ENCODE measurements around the gene USP20. TPM values are rescaled to one million over a fixed set of nuclear protein-coding genes. Genes with fewer than 3 reads are reported as not detected.

USP20 gene
- total RNA-seq, 1 experiment from 2014 or later, result 9.1 TPM

DNA sequence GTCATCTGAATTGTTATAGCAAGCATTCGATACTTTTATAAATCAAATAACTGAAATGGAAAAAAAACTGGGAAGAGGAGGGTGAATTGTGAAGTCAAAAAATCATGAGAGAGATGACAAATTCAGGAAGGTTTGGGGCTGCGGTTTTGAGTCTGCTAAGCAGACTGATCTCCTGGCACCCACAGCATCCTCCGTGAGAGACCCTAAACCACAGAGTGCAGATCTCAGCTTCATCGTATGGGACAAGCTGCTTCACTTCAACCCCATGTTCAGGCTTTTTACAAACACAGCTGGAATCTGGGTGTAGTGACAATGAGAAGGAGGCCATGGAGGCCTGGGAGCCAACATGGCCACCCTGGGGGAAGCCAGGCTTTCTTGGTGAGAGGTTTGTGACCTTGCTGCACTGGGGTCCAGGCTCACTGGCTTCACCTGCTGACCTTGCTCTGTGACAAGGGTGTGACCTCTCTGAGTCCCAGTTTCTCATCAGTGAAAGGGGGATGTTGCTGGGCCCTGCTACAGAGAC lies 19.4 kb downstream of the USP20 start:
- DNase-seq (ENCODE audit: low read depth), result no peak

DNA sequence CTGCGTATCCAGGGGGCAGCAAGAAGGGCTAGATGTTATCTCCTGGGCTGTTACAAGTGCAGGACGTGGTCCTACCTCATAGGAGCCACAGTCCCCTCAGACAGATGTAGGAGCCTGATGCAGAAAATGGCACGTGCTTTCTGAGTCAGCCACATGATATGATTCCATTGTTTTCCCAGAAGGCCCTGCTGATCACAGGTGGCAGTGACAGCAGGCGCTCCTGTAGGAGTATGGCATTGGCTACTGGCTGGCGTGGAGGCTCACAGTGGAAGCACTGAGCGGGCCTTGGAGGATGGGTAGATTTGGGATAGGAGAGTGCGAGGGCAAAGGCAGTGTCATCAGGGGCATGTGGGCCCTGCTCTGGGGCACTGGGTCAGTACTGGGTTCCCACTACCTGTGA lies 21.9 kb downstream of the USP20 start:
- no peak for DNase-seq (ENCODE audit: low read depth)

DNA sequence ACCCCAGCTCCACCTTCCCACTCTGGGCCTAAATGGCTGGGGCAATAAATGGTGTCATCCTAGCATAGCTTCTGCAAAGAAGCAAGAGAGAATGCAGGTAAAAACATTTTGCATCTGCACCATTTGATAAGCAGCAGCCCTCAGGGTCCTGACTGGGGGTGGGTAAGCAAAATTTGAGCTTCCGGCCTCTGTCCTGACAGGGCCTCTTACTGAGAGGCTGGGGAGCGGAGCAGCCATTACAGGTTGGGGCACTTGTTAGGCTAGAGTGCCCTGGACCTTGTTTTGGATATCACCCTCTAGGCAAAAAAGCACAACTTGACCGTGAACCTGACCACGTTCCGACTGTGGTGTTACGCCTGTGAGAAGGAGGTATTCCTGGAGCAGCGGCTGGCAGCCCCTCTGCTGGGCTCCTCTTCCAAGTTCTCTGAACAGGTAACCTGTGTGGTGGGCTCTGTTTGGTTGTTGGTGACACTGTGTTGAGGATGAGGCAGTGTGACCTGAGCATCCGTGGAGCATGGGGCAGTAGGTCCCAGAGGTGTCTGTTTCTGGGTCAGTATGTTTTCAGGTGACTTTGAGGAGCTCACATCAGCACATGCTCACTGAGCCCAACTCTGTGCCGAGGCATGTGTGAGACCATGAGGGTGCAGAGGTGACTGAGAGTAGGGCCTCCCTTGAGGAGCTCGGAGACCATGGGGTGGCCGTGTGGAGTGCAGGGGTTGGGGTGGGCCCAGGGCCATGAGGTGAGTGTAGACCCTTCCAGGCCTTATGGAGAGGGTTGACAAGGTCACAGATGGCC lies 23.1 kb downstream of the USP20 start:
- no peak for DNase-seq (ENCODE audit: low read depth)

DNA sequence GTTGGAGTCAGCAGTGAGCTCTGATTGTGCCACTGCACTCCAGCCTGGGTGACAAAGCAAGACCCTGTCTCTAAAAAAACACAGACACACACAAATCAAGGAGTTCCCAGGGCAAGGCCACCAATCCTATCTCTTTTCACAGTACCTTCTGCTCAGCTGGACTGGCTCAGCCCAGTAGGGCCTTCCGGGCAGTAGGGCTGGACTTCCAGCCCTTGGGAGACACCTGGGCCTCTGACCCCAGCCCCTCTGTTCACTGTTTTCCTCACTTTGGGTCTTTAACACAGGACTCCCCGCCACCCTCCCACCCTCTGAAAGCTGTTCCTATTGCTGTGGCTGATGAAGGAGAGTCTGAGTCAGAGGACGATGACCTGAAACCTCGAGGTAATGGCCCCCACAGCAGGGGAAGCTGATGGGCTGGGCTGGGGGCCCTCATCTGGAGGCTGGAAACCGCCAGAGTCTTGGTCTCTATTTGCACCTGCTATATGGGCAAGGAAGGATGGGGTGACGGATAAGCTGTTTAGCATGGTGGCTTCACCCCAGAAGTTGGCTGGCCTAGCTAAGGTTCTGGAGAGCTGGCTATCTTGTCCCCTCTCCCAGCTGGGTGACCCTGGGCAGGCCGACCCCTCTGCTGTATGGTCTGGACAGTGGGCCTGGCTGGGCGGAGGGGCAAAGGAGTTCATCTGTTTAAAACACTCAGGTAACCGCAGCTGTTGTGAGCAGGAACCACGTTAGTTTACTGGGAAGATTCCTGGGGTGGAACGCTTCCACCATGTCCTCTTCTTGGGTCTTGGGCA lies 25.6 kb downstream of the USP20 start:
- no peak for DNase-seq (ENCODE audit: low read depth)

DNA sequence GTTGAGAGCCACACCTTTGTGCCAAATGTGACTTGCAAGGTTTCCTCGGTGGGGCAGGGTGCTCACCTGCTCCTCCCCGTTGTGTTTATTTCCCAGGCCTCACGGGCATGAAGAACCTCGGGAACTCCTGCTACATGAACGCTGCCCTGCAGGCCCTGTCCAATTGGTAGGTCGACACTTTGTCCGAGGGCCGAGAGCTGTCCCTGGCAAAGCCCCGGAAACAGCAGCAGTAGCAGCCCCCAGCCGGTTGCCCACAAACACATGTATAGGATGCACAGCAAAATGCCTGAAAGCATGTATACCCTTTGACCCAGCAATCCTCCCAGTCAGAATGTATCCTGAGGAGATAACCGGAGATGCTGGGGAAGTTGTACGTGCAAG lies 26.2 kb downstream of the USP20 start:
- no peak for DNase-seq (ENCODE audit: low read depth)

DNA sequence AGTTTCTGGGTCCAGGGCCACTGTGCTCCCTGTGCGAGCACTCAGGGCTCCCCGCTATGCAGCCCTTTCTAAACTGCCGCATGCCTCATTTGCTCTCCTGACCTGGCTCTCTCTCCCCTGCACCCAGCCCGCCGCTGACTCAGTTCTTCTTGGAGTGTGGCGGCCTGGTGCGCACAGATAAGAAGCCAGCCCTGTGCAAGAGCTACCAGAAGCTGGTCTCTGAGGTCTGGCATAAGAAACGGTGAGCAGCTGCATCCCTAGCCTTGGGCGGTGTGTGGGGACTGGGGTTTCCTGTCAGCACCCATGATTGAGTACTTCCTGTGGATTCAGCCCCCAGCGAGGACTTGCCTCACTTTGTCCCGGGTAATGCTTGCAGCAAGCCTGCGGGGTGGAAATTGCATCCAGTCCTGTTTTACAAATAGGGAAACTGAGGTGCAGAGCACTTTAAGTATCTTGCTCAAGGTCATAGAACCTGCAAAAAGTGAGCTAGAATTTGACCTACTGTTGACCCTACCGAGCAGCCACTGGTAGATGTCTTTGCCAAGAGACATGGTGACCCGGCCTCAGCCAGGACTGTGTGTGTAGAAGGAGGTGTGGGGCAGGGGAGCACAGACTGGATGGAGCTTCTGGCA lies 27.9 kb downstream of the USP20 start:
- DNase-seq (ENCODE audit: low read depth), result peak; percentile 98

DNA sequence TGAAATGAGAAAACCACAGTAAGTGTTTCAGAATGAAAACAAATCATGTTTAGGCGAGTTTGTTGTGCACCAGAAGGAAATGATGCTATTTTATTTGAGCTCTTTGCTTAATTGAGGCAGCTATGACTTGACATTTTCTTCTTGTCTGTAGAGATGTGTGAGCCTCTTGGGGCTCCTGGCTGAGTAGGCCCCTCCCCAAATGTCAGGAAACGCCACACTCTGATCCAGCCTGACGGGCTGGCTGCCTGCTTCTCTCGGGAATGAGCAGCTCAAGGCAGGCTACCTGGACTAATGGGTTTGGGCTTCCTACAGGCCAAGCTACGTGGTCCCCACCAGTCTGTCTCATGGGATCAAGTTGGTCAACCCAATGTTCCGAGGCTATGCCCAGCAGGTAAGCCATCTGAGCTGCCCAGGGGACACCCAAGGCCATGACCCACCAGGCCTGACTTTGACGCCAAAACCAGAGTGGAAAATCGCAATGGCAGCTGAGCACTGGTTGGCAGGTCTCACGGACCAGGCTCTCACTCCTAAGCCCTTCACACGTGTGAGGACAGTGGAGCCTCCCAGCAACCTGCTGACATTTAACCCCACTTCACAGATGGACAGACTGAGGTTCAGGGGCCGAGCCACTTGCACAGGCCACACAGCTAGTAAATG lies 29.9 kb downstream of the USP20 start:
- DNase-seq (ENCODE audit: low read depth), result no peak

DNA sequence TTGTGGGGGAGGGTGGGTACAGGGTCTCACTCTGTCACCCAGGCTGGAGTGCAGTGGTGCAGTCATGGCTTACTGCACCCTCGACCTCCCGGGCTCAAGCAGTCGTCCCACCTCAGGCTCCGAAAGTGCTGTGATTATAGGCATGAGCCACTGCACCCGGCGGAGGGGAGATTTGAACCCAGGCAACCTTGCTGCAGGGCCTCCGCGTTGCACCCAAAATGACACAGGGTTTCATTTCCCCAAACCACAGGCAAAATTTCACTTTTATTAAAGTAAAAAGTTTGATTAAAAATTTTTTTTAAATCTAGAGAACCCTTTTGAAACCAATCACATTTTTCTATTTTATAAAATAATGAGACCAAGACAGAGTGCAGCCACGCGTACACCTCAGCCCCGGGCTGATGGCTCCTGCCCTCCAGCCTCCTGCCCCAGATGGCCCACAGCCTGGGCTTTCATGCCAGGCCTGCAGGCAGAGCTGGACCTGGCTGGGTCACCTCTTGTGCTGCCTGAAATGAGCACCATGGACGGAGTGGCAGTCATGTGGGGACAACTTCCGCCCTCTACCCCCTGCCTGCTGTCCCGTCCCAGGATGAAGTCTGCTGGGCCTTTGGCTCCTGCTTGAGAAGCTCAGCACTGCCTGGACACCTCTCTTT lies 30.5 kb downstream of the USP20 start:
- no peak for DNase-seq (ENCODE audit: low read depth)

DNA sequence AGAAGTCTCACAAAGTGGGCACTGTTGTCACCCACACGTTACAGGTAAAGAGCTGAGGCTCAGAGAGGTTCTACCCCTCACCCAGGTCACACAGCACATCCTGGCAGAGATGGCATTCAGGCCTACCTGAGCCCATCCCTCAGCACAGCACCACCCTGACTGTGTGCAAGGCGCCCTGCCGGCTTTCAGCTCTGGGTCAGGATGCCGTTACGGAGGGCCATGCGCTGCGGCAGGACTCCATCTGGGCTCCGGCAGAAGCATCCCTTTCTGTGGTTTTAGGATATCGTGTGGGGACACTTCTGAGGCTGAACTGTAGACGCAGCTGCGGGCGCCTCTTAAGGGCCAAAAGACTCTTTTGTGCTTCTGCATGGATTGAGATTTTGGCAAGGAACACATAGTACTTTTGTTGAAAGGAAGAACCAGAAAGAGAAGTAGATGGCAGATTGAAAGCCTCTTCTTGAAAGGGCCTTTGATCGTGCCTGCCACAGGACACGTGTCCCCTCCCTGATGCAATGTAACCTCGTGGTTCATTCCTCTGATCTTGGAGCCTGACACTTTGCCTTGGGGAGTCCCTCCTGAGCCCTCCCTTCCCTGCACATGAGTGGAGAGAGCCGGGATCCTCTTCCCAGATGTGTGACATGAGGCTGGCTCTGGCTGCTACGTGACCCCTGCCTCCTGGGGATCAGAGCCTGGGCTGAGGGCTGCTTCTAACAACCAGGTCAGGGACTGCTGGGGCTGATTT lies 31.3 kb downstream of the USP20 start:
- no peak for DNase-seq (ENCODE audit: low read depth)

DNA sequence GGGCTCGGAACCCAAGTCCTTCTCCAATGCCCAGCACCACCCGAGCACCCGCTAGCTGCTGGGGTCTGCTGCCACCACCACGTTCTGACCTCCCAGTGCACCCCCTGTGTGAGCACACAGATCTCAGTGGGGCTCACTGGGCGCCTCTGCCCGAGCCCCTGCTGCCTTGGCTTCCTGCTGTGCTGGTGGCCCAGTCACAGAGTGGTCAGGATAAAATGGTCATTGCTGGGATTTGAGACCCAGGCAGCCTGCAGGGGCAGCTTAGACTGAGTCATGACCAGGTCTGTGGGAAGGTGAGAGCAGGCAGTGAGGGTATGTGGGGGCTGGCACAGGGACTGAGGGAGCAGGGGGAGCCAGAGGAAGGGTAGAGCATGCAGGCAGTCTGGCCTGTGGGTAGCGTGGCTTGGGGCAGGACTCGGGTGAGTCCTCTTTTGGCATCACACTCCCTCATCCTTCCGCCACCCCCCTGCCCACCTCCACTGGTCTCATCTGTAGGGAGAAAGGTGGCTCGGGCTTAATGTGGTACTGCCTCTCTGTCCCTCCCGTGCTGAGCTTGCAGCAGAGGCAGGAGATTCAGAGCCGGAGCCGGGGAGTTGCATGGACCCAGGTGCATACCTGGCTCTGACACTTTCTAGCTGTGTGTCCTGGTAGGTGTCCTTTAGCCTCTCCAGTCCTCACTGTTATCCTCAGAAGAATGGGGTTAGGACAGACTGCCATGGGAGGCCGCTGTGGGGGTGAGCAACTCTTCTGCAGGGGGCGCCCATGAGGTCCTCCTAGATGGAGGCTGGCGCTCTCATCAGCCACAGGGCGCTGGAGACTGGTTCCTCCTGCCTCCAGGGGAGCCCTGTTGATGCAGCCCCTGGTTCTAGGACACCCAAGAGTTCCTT lies 32.1 kb downstream of the USP20 start:
- no peak for DNase-seq (ENCODE audit: low read depth)

DNA sequence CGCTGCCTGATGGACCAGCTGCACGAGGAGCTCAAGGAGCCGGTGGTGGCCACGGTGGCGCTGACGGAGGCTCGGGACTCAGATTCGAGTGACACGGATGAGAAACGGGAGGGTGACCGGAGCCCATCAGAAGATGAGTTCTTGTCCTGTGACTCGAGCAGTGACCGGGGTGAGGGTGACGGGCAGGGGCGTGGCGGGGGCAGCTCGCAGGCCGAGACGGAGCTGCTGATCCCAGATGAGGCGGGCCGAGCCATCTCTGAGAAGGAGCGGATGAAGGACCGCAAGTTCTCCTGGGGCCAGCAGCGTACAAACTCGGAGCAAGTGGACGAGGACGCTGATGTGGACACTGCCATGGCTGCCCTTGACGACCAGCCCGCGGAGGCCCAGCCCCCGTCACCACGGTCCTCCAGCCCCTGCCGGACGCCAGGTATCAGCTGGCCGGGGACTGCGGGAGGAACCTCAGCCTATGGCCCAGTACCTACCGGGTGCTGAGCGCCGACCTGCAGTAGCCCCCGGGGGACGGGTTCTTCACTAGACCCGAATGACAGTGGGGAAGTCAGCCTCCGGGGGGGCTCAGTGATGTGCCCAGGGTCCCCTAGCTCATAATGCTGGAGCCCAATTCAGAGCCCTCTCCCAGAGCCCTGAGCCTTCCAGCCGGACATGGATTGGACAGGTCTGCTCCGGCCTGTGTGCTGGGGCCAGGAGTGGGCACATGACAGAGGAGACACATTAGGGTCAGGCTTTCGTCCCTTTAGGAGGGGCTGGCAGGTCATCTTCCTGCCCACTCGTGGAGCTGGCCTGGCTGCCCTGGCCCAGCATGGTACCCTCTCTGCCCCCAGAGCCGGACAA lies 33.0 kb downstream of the USP20 start:
- no peak for DNase-seq (ENCODE audit: low read depth)

DNA sequence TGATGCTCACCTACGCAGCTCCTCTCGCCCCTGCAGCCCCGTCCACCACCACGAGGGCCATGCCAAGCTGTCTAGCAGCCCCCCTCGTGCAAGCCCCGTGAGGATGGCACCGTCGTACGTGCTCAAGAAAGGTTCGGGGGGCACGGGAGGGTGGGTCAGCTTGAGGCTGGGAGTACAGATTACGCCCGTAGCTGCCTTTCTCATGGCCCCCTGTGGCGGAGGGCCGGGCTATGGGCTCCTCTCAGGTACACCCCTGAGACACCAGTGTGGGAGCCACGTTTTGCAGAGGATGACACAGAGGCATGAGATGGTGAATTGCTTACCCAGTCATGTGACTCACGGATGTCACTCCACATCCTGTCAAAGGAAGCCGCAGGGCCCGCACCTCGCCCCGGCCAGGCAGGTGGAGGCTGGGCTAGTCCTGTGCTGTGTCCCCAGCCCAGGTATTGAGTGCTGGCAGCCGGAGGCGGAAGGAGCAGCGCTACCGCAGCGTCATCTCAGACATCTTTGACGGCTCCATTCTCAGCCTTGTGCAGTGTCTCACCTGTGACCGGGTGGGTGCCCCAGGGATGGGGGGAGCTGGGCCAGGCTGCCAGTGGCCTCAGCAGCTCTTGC lies 33.7 kb downstream of the USP20 start:
- no peak for DNase-seq (ENCODE audit: low read depth)

DNA sequence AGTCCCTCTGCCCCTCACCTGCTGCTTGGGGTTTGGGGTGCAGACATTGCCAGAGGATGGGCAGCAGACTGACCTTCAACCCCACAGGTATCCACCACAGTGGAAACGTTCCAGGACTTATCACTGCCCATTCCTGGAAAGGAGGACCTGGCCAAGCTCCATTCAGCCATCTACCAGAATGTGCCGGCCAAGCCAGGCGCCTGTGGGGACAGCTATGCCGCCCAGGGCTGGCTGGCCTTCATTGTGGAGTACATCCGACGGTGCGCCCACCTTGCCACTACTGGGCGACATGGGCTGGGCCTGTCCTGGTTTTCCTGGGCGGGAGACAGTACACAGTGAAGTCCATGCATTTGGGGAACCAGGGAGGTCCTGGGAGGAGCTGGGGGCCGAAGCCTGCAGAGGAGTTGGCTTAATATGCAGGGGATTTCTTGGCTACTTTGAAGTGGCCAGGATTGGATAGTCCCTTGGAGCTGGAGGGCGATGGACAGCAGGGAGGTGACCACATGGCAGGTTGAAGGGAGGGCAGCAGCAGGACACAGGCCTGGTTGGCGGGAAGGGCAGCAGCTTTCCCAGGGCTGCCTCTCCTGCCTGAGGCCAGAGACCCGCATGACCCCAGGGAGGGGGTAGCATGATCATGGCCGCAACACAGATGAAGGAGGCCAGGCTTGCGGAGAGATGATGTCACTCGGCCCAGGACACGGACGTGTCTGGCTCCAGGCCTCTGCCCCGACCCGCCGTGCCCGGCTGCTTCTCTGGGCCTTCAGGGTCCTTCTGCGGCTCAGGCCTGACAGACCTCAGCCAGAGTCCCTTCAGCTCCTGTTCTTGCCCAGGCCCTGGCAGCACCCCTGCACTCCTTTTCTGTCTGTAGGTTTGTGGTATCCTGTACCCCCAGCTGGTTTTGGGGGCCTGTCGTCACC lies 34.6 kb downstream of the USP20 start:
- no peak for DNase-seq (ENCODE audit: low read depth)

DNA sequence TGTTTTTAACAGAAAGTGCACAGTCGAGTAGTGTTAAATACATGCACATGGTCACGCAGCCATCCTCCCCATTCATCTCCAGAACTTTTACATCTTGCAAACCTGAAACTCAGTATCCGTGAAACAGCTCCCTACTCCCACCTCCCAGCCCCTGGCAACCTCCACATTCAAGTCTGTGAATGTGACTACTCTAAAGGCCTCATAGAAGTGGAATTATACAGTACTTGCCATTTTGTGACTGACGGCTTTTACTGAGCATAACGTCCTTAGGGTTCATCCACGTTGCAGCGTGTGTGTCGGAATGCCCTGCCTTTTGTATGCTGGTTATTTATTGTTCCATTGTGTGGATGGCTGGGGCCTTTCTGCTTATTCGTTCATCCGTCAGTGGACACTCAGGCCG lies 35.8 kb downstream of the USP20 start:
- no peak for DNase-seq (ENCODE audit: low read depth)

DNA sequence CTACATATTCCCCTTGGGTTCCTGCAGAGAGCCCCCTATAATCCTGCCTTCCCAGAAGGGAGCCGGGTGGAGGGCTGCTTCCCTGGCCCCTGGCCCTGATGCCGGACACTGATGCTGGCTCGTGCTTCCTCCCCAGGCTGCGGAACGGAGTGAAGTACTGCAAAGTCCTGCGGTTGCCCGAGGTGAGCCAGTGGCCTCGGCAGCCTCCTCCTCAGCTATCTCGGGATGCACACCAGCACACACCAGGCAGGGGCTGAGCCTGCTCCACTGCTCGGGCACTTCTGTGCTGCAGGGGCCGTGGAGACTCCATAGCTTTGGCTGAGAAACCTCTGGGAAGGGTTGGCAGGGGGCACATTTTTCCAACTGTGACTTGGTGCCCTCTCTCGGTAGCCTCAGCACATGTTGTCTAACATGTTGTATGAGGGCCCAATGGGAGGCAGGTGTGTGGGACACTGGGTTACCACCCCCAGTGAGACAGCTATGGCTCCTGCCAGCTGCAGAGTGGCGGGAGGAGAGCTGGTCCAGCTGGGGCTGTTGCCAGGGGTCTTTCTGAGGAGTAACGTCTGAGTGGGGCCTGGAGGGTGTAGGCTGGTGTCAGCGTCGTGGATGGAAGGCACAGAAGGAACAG lies 38.4 kb downstream of the USP20 start:
- DNase-seq (ENCODE audit: low read depth), result no peak

DNA sequence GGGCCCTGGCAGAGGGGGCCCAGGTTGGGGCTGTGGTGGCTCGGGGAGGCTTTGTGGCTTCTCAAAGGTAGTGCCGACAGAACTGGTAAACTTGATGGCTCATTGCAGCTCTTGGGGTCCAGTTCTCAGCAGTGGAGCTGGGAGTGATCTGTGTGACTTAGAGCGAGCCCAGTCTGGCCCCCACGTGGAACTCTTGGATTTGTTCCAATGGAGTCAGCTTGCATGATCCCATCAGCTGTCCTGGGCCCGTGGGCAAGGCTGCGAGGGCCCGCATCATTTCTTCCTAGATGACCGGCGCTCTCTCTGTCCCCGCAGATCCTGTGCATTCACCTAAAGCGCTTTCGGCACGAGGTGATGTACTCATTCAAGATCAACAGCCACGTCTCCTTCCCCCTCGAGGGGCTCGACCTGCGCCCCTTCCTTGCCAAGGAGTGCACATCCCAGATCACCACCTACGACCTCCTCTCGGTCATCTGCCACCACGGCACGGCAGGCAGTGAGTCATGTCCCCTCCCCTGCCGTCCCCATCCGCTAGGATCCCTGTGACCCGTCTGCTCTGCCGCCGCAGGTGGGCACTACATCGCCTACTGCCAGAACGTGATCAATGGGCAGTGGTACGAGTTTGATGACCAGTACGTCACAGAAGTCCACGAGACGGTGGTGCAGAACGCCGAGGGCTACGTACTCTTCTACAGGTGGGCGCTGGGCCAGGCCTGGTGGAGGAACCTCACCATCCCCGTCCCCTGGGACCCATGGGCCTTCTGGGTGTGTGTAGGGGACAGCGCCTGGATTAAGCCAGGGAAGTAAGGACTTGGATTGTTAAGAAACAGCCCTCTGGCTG lies 39.2 kb downstream of the USP20 start:
- no peak for DNase-seq (ENCODE audit: low read depth)

Measured in Daoy (cell line).